Neural cell (in vitro differentiated cells): ENCODE measurements around the gene COL5A1. TPM values are rescaled to one million over a fixed set of nuclear protein-coding genes. Genes with fewer than 3 reads are reported as not detected.

Experiments
- H2AFZ ChIP-seq: fragments of 200-600, 300-800 bp; sonication (generic), shearing (Covaris generic); 2 replicates; pipeline ENCODE4 v1.6.0; 2014; ENCODE audit warnings: low read depth, mild to moderate bottlenecking, antibody characterized with exemption, low read length, moderate library complexity
- H3F3A ChIP-seq: fragments of 200-600 bp; shearing (Covaris generic); 2 replicates; pipeline ENCODE4 v1.6.1; 2016; ENCODE audit warnings: mild to moderate bottlenecking, moderate library complexity, mixed read lengths, antibody characterized with exemption, low read length; ENCODE audit not compliant: insufficient read depth, poor library complexity, severe bottlenecking
- H3K27ac ChIP-seq: fragments of 200-600, 300-800 bp; sonication (generic), shearing (Covaris generic); 2 replicates; pipeline ENCODE4 v1.5.1; 2014; ENCODE audit warnings: mild to moderate bottlenecking, low read length, moderate library complexity
- H3K27me3 ChIP-seq: fragments of 300-800, 200-600 bp; sonication (generic), shearing (Covaris generic); 2 replicates; pipeline ENCODE4 v1.6.0; 2014; ENCODE audit warnings: mild to moderate bottlenecking, low read depth, low read length, moderate library complexity; ENCODE audit not compliant: insufficient read depth
- H3K36me3 ChIP-seq: fragments of 300-800, 200-600 bp; sonication (generic), shearing (Covaris generic); 2 replicates; pipeline ENCODE4 v1.5.1; 2014; ENCODE audit warnings: mild to moderate bottlenecking, antibody characterized with exemption, low read length, moderate library complexity; ENCODE audit not compliant: insufficient read depth
- H3K4me2 ChIP-seq: fragments of 300-800, 200-600 bp; sonication (generic), shearing (Covaris generic); 2 replicates; pipeline ENCODE4 v1.6.0; 2014; ENCODE audit warnings: mild to moderate bottlenecking, low read length
- H3K4me3 ChIP-seq: fragments of 300-800, 200-600 bp; sonication (generic), shearing (Covaris generic); 2 replicates; pipeline ENCODE4 v1.5.1; 2014; ENCODE audit warnings: mild to moderate bottlenecking, low read length, moderate library complexity
- H3K79me2 ChIP-seq: fragments of 200-600 bp; shearing (Covaris generic); replicated peaks from 2 replicates; pipeline ENCODE4 v1.6.0; 2014; ENCODE audit warnings: mild to moderate bottlenecking, low read length, moderate library complexity; ENCODE audit not compliant: insufficient read depth
- H3K9ac ChIP-seq: fragments of 300-800, 200-600 bp; sonication (generic), shearing (Covaris generic); 2 replicates; pipeline ENCODE4 v1.6.1; 2016; ENCODE audit warnings: mild to moderate bottlenecking, low read length, mixed read lengths
- H3K9me2 ChIP-seq: fragments of 200-600 bp; shearing (Covaris generic); 2 replicates; pipeline ENCODE4 v1.6.1; 2016; ENCODE audit warnings: mild to moderate bottlenecking, low read length, mixed read lengths; ENCODE audit not compliant: insufficient read depth
- H3K9me3 ChIP-seq: fragments of 200-600, 300-800 bp; sonication (generic), shearing (Covaris generic); 2 replicates; pipeline ENCODE4 v1.6.1; 2016; ENCODE audit warnings: mild to moderate bottlenecking, mixed run types, low read length, moderate library complexity, mixed read lengths
- H4K20me1 ChIP-seq: fragments of 200-600 bp; shearing (Covaris generic); 2 replicates; pipeline ENCODE4 v1.6.1; 2016; ENCODE audit warnings: mild to moderate bottlenecking, mixed run types; ENCODE audit not compliant: insufficient read depth
- CTCF ChIP-seq: fragments of 450-650 bp; IDR thresholded peaks from 2 replicates; pipeline ENCODE4 v1.5.1; 2014; ENCODE audit warnings: antibody characterized with exemption, mild to moderate bottlenecking, moderate library complexity; ENCODE audit not compliant: poor library complexity, severe bottlenecking
- EP300 ChIP-seq: fragments of 450-650 bp; conservative IDR thresholded peaks from 2 replicates; pipeline ENCODE4 v1.6.1; 2014; ENCODE audit warnings: antibody characterized with exemption, mild to moderate bottlenecking, moderate library complexity; ENCODE audit not compliant: poor library complexity, severe bottlenecking
- EZH2 ChIP-seq: fragments of 200-600, 300-800 bp; shearing (Covaris generic), sonication (generic); IDR thresholded peaks from 2 replicates; pipeline ENCODE4 v1.6.1; 2014; ENCODE audit warnings: antibody characterized with exemption, low read length, borderline replicate concordance, mild to moderate bottlenecking; ENCODE audit not compliant: insufficient read depth, poor library complexity, severe bottlenecking
- MXI1 ChIP-seq: fragments of 450-650 bp; conservative IDR thresholded peaks from 2 replicates; pipeline ENCODE4 v1.6.1; 2014; ENCODE audit warnings: antibody characterized with exemption, mild to moderate bottlenecking; ENCODE audit not compliant: poor library complexity, severe bottlenecking
- POLR2AphosphoS5 ChIP-seq: IDR thresholded peaks from 2 replicates; pipeline ENCODE4 v1.6.1; 2012
- RAD21 ChIP-seq: fragments of 450-650 bp; conservative IDR thresholded peaks from 2 replicates; pipeline ENCODE4 v1.6.1; 2014; ENCODE audit warnings: antibody characterized with exemption, mild to moderate bottlenecking, moderate library complexity
- SMC3 ChIP-seq: fragments of 450-650 bp; conservative IDR thresholded peaks from 2 replicates; pipeline ENCODE4 v1.6.1; 2014; ENCODE audit warnings: antibody characterized with exemption, mild to moderate bottlenecking, moderate library complexity; ENCODE audit not compliant: poor library complexity
- TAF1 ChIP-seq: IDR thresholded peaks from 2 replicates; pipeline ENCODE4 v1.6.1; 2012; ENCODE audit warnings: low read depth
- polyA plus RNA-seq: library from polyadenylated mRNA; depleted of rRNA; stranded (reverse); fragments of >200 nt; gene quantifications from 2 replicates; pipeline ENCODE4 v1.2.3, GENCODE V29; 2014
- TF ChIP-seq, protein P1 (sequence below): IDR thresholded peaks from 2 replicates; pipeline ENCODE4 v1.6.1; 2012; ENCODE audit warnings: borderline replicate concordance

The COL5A1 gene
- polyA plus RNA-seq, 1 donor from 2014 or later = not detected

DNA sequence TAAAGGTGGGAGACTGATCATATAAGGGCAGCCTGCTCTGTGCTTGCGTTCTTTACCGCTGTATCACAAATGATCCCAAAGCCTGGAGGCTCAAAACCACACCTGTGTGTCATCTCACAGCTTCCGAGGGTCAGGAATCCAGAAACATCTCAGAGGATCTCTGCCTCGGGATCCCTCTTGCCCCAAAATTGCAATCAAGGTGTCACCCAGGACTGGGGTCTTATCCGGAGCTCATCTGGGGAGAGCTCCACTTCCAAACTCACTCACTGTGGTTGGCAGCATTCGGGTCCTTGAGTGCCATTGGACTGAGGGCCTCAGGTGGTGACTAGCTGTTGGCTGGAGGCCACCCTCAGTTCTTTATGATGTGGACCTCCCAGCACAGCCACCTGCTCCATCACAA lies 212.3 kb downstream of the COL5A1 start:
- Histone ChIP-seq H3F3A (no peaks in the 10 kb centered on the region), H3K9me2 (no peaks in the 10 kb centered on the region), H3K4me2 (no peak overlapping the region), H3K79me2 (no peaks in the 10 kb centered on the region), H2AFZ (no peak overlapping the region), H3K27me3 (no peaks in the 10 kb centered on the region), H3K4me3 (no peak overlapping the region), H3K9ac (no peak overlapping the region), H4K20me1 (no peaks in the 10 kb centered on the region), H3K36me3 (no peaks in the 10 kb centered on the region), H3K9me3 (no peaks in the 10 kb centered on the region), H3K27ac (no peak overlapping the region)
- TF ChIP-seq EZH2 (no peak), POLR2AphosphoS5 (no peak), MXI1 (no peak), CTCF (no peak), EP300 (no peak)
- TF ChIP-seq, protein P1, sequence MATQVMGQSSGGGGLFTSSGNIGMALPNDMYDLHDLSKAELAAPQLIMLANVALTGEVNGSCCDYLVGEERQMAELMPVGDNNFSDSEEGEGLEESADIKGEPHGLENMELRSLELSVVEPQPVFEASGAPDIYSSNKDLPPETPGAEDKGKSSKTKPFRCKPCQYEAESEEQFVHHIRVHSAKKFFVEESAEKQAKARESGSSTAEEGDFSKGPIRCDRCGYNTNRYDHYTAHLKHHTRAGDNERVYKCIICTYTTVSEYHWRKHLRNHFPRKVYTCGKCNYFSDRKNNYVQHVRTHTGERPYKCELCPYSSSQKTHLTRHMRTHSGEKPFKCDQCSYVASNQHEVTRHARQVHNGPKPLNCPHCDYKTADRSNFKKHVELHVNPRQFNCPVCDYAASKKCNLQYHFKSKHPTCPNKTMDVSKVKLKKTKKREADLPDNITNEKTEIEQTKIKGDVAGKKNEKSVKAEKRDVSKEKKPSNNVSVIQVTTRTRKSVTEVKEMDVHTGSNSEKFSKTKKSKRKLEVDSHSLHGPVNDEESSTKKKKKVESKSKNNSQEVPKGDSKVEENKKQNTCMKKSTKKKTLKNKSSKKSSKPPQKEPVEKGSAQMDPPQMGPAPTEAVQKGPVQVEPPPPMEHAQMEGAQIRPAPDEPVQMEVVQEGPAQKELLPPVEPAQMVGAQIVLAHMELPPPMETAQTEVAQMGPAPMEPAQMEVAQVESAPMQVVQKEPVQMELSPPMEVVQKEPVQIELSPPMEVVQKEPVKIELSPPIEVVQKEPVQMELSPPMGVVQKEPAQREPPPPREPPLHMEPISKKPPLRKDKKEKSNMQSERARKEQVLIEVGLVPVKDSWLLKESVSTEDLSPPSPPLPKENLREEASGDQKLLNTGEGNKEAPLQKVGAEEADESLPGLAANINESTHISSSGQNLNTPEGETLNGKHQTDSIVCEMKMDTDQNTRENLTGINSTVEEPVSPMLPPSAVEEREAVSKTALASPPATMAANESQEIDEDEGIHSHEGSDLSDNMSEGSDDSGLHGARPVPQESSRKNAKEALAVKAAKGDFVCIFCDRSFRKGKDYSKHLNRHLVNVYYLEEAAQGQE = no peak

- H3K4me2 ChIP-seq = no peak overlapping the region
- no peak overlapping the region for H3K27ac ChIP-seq
- H3F3A ChIP-seq = no peaks in the 10 kb centered on the region
These were observed 213.0 kb downstream of the COL5A1 start for GRCh38 chr9:134854541-134854981.

More at GRCh38 chr9:134854541-134854981, 213.0 kb downstream of the COL5A1 start:
- H2AFZ ChIP-seq = no peak overlapping the region
- no peaks in the 10 kb centered on the region for H4K20me1 ChIP-seq
- H3K36me3 ChIP-seq = no peaks in the 10 kb centered on the region
- H3K79me2 ChIP-seq = no peaks in the 10 kb centered on the region
- H3K9me3 ChIP-seq = no peaks in the 10 kb centered on the region
- no peaks in the 10 kb centered on the region for H3K27me3 ChIP-seq
- no peaks in the 10 kb centered on the region for H3K9me2 ChIP-seq
- H3K9ac ChIP-seq = no peak overlapping the region
- no peak overlapping the region for H3K4me3 ChIP-seq
- no peak for TF ChIP-seq SMC3
- TF ChIP-seq POLR2AphosphoS5 = no peak
- no peak for TF ChIP-seq MXI1
- no peak for TF ChIP-seq CTCF
- no peak for TF ChIP-seq EZH2
- no peak for TF ChIP-seq TAF1
- no peak for TF ChIP-seq EP300
- TF ChIP-seq RAD21 = no peak
- TF ChIP-seq, protein P1 = no peak
